HEK293 (cell line): ENCODE results near the gene FBXO40.
A peak's percentile ranks its signal among the peaks of the same experiment; 100 is the strongest.

Experiments
- CTCF ChIA-PET: fragments of 350-600 bp; formaldehyde crosslinking; extraction: SDS; loops from one replicate; lab custom pipeline; 2021; ENCODE audit warnings: antibody characterized with exemption; lab: Yijun Ruan, JAX
- POLR2A ChIA-PET: fragments of 300-600 bp; formaldehyde crosslinking; extraction: SDS; loops from one replicate; lab custom pipeline; 2020; ENCODE audit warnings: antibody characterized with exemption, inconsistent platforms; lab: Yijun Ruan, JAX
- H3K27ac ChIP-seq: fragments of 200-500 bp; sonication (Bioruptor generic); 2 replicates; pipeline ENCODE4 v1.5.1; 2014; ENCODE audit warnings: low read depth, low read length, control low read depth, inconsistent platforms; ENCODE audit errors: extremely low read depth
- H3K36me3 ChIP-seq, 2 experiments: fragments of 200-500 bp in 1 of 2; sonication (Bioruptor generic) in 1 of 2; 1 replicate in 1 of 2; 2 replicates in 1 of 2; pipeline ENCODE4 v1.5.1; 2014 to 2017; ENCODE audit warnings: inconsistent platforms in 2 of 2, low read length in 2 of 2; ENCODE audit not compliant: control insufficient read depth in 2 of 2, insufficient read depth in 1 of 2
- H3K4me1 ChIP-seq: fragments of 200-500 bp; sonication (Bioruptor generic); 2 replicates; pipeline ENCODE4 v1.5.1; 2014; ENCODE audit warnings: mild to moderate bottlenecking, low read length, inconsistent platforms; ENCODE audit not compliant: control insufficient read depth, insufficient read depth
- H3K4me3 ChIP-seq: 2 replicates; pipeline ENCODE4 v1.5.1; 2011; ENCODE audit warnings: low read depth, mild to moderate bottlenecking, control low read depth, low read length, moderate library complexity
- H3K9me3 ChIP-seq: fragments of 200-500 bp; sonication (Bioruptor generic); 2 replicates; pipeline ENCODE4 v1.5.1; 2014; ENCODE audit warnings: low read depth, low read length, inconsistent platforms; ENCODE audit not compliant: control insufficient read depth, insufficient read depth
- GLI2 ChIP-seq: fragments of 450-650 bp; formaldehyde crosslinking; IDR thresholded peaks from 2 replicates; pipeline ENCODE4; 2017; ENCODE audit warnings: missing biosample characterization, missing genetic modification characterization, low read depth, borderline replicate concordance
- GLIS1 ChIP-seq: fragments of 450-650 bp; formaldehyde crosslinking; IDR thresholded peaks from 2 replicates; pipeline ENCODE4 v1.5.1; 2016; ENCODE audit warnings: missing biosample characterization, missing genetic modification characterization
- KLF17 ChIP-seq: fragments of 450-650 bp; formaldehyde crosslinking; IDR thresholded peaks from 2 replicates; pipeline ENCODE4 v1.5.1; 2016; ENCODE audit warnings: missing biosample characterization, missing genetic modification characterization
- SCRT1 ChIP-seq: fragments of 450-650 bp; formaldehyde crosslinking; IDR thresholded peaks from 2 replicates; pipeline ENCODE4 v1.5.1; 2016; ENCODE audit warnings: missing biosample characterization, missing genetic modification characterization, borderline replicate concordance
- SCRT2 ChIP-seq: fragments of 450-650 bp; formaldehyde crosslinking; IDR thresholded peaks from 2 replicates; pipeline ENCODE4 v1.5.1; 2016; ENCODE audit warnings: missing biosample characterization, missing genetic modification characterization
- SP7 ChIP-seq: fragments of 450-650 bp; formaldehyde crosslinking; IDR thresholded peaks from 2 replicates; pipeline ENCODE4 v1.5.1; 2016; ENCODE audit warnings: missing biosample characterization, missing genetic modification characterization
- YY1 ChIP-seq: fragments of 450-650 bp; formaldehyde crosslinking; IDR thresholded peaks from 2 replicates; pipeline ENCODE4 v1.5.1; 2018; ENCODE audit warnings: missing biosample characterization, missing genetic modification characterization
- ZBTB21 ChIP-seq: fragments of 450-650 bp; formaldehyde crosslinking; IDR thresholded peaks from 2 replicates; pipeline ENCODE4 v1.5.1; 2017; ENCODE audit warnings: missing biosample characterization, missing genetic modification characterization
- ZBTB6 ChIP-seq: fragments of 450-650 bp; formaldehyde crosslinking; IDR thresholded peaks from 2 replicates; pipeline ENCODE4 v1.5.1; 2017; ENCODE audit warnings: missing biosample characterization, missing genetic modification characterization
- ZIC2 ChIP-seq: fragments of 450-650 bp; formaldehyde crosslinking; IDR thresholded peaks from 2 replicates; pipeline ENCODE4 v1.5.1; 2016; ENCODE audit warnings: missing biosample characterization, missing genetic modification characterization
- ZNF114 ChIP-seq: fragments of 450-650 bp; formaldehyde crosslinking; IDR thresholded peaks from 2 replicates; pipeline ENCODE4 v1.5.0; 2017; ENCODE audit warnings: missing biosample characterization, missing genetic modification characterization
- ZNF133 ChIP-seq: fragments of 450-650 bp; formaldehyde crosslinking; IDR thresholded peaks from 2 replicates; pipeline ENCODE4 v1.5.1; 2016; ENCODE audit warnings: missing biosample characterization, missing genetic modification characterization
- ZNF146 ChIP-seq: fragments of 450-650 bp; formaldehyde crosslinking; IDR thresholded peaks from 2 replicates; pipeline ENCODE4 v1.5.1; 2016; ENCODE audit warnings: missing biosample characterization, missing genetic modification characterization
- ZNF223 ChIP-seq: fragments of 450-650 bp; formaldehyde crosslinking; IDR thresholded peaks from 2 replicates; pipeline ENCODE4 v1.5.1; 2016; ENCODE audit warnings: missing biosample characterization, missing genetic modification characterization
- ZNF341 ChIP-seq: fragments of 450-650 bp; formaldehyde crosslinking; IDR thresholded peaks from 2 replicates; pipeline ENCODE4; 2016; ENCODE audit warnings: low read depth, missing biosample characterization, missing genetic modification characterization
- ZNF354C ChIP-seq: fragments of 450-650 bp; formaldehyde crosslinking; IDR thresholded peaks from 2 replicates; pipeline ENCODE4 v1.5.1; 2016; ENCODE audit warnings: missing biosample characterization, missing genetic modification characterization, low read depth, borderline replicate concordance
- ZNF404 ChIP-seq: fragments of 450-650 bp; formaldehyde crosslinking; IDR thresholded peaks from 2 replicates; pipeline ENCODE4 v1.5.1; 2017; ENCODE audit warnings: missing biosample characterization, missing genetic modification characterization
- ZNF513 ChIP-seq: fragments of 450-650 bp; IDR thresholded peaks from 2 replicates; pipeline ENCODE4 v1.5.1; 2018; ENCODE audit warnings: missing biosample characterization, missing genetic modification characterization
- ZNF529 ChIP-seq: fragments of 450-650 bp; formaldehyde crosslinking; IDR thresholded peaks from 2 replicates; pipeline ENCODE4 v1.5.1; 2017; ENCODE audit warnings: missing genetic modification characterization, missing biosample characterization; ENCODE audit not compliant: insufficient replicate concordance
- ZNF549 ChIP-seq: fragments of 450-650 bp; IDR thresholded peaks from 2 replicates; pipeline ENCODE4 v1.5.1; 2018; ENCODE audit warnings: missing biosample characterization, missing genetic modification characterization, mild to moderate bottlenecking, inconsistent platforms, moderate library complexity
- ZNF555 ChIP-seq: fragments of 450-650 bp; formaldehyde crosslinking; conservative IDR thresholded peaks from 2 replicates; pipeline ENCODE4 v1.5.1; 2017; ENCODE audit warnings: missing biosample characterization, mild to moderate bottlenecking, missing genetic modification characterization, inconsistent platforms
- ZNF580 ChIP-seq: fragments of 450-650 bp; formaldehyde crosslinking; IDR thresholded peaks from 2 replicates; pipeline ENCODE4 v1.5.1; 2016; ENCODE audit warnings: missing biosample characterization, missing genetic modification characterization
- ZNF610 ChIP-seq: fragments of 450-650 bp; formaldehyde crosslinking; IDR thresholded peaks from 2 replicates; pipeline ENCODE4 v1.5.1; 2016; ENCODE audit warnings: missing biosample characterization, missing genetic modification characterization, borderline replicate concordance
- ZNF660 ChIP-seq: fragments of 450-650 bp; IDR thresholded peaks from 2 replicates; pipeline ENCODE4 v1.5.1; 2018; ENCODE audit warnings: missing biosample characterization, mild to moderate bottlenecking, missing genetic modification characterization
- TF ChIP-seq, protein P1 (sequence below): fragments of 450-650 bp; formaldehyde crosslinking; IDR thresholded peaks from 2 replicates; pipeline ENCODE4 v1.5.1; 2016; ENCODE audit warnings: missing biosample characterization, missing genetic modification characterization

FBXO40 gene

DNA sequence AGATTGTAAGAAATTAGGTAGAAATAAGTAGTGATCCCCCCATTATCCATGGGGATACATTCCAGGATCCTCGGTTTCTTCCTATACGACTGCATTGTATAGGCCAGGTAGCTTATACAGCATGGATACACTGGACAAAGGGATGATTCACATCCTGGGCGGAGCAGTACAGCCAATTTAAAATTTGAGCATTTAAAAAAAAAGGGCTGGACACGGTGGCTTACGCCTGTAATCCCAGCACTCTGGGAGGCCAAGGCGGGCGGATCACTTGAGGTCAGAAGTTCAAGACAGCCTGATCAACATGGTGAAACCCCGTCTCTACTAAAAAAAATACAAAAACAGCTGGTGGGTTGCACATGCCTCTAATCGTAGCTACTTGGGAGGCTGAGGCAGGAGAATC, 26.4 kb upstream of the FBXO40 start:
- TF ChIP-seq YY1 (tag by site-specific recombination), result no peak
- no peak for TF ChIP-seq ZNF580 (tag by site-specific recombination)
- TF ChIP-seq ZNF223 (tag by site-specific recombination), result no peak
- TF ChIP-seq SCRT1 (tag by site-specific recombination), result no peak
- no peak for TF ChIP-seq ZIC2 (tag by site-specific recombination)
- no peak for TF ChIP-seq ZNF146 (tag by site-specific recombination)
- Histone ChIP-seq H3K4me3 (no peak overlapping the region), H3K27ac (no peak overlapping the region), H3K4me1 (no peaks in the 10 kb centered on the region), H3K9me3 (no peaks in the 10 kb centered on the region), H3K36me3 (no peaks in the 10 kb centered on the region)
- ChIA-PET POLR2A (no interaction called here), CTCF (no interaction called here)

- Histone ChIP-seq H3K4me1 (no peaks in the 10 kb centered on the region), H3K4me3 (no peak within 1 kb of the TSS), H3K36me3 (no peaks in the 10 kb centered on the region), H3K9me3 (no peaks in the 10 kb centered on the region), H3K27ac (no peak within 1 kb of the TSS)
- ChIA-PET POLR2A (no interaction called here), CTCF (no interaction called here)
- TF ChIP-seq ZNF555, result no peak
- TF ChIP-seq ZIC2 (tag by site-specific recombination), result no peak
- TF ChIP-seq ZBTB6 (tag by site-specific recombination), result no peak
- no peak for TF ChIP-seq ZNF549 (tag by site-specific recombination)
- no peak for TF ChIP-seq ZBTB21 (tag by site-specific recombination)
- TF ChIP-seq, all 188 proteins: peak for 0
Observed at GRCh38 chr3:121567649-121568048, 25.5 kb upstream of the FBXO40 start, which contains the start of gene ARGFX. Gene ARGFX (plus strand): TSS chr3:121567949. CDS start chr3:121570714, 2,765 bp downstream.

DNA sequence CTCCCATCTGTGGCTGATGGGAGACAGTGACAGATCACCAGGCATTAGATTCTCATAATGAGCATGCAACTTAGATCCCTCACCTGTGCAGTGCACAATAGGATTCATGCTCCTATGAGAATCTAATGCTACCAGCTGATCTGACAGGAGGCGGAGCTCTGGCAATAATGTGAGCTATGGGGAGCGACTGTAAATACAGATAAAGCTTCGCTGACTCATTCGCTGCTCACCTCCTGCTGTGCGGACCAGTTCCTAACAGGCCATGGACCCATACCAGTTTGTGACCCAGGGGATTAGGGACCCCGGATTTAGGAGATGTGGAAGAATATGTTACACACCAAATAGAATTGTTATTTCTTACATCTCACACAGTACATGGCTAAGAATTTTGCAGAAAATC, 18.7 kb upstream of the FBXO40 start:
- H3K27ac ChIP-seq, result no peak overlapping the region
- H3K36me3 ChIP-seq, result no peaks in the 10 kb centered on the region
- H3K4me3 ChIP-seq, result no peak overlapping the region
- POLR2A ChIA-PET, result interaction anchor here (1.1 kb wide), 1 partner anchor 107 kb away, joined by 3 read pairs; no protein-coding TSS in a partner anchor
- CTCF ChIA-PET, result no interaction called here
- TF ChIP-seq, protein P1, sequence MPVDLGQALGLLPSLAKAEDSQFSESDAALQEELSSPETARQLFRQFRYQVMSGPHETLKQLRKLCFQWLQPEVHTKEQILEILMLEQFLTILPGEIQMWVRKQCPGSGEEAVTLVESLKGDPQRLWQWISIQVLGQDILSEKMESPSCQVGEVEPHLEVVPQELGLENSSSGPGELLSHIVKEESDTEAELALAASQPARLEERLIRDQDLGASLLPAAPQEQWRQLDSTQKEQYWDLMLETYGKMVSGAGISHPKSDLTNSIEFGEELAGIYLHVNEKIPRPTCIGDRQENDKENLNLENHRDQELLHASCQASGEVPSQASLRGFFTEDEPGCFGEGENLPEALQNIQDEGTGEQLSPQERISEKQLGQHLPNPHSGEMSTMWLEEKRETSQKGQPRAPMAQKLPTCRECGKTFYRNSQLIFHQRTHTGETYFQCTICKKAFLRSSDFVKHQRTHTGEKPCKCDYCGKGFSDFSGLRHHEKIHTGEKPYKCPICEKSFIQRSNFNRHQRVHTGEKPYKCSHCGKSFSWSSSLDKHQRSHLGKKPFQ, result no peak
- TF ChIP-seq ZNF610 (tag by site-specific recombination), result peak; percentile 97
- peak; percentile 25; the same call in 1 of the 2 replicates for TF ChIP-seq SP7 (tag by site-specific recombination)
- peak; percentile 58 for TF ChIP-seq GLIS1 (tag by site-specific recombination)
- H3K4me1 ChIP-seq, result no peaks in the 10 kb centered on the region
- H3K9me3 ChIP-seq, result no peaks in the 10 kb centered on the region

DNA sequence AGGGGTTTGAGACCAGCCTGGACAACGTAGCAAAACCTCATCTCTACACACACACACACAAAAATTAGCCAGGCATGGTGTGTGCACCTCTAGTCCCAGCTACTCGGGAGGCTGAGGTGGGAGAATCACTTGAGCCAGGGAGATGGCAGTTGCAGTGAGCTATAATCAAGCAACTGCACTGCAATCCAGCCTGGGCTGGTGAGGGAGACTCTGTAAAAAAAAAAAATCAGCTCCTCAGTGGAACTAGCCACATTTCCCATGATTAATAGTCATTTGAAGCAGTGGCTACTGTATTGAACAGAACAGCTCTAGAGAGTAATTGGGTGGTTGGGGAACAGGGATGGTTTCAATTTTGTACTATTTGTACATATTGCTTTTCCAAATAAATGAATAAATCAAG, 11.5 kb upstream of the FBXO40 start:
- H3K4me1 ChIP-seq, result no peaks in the 10 kb centered on the region
- no peaks in the 10 kb centered on the region for H3K9me3 ChIP-seq
- no peak overlapping the region for H3K27ac ChIP-seq
- no peak overlapping the region for H3K4me3 ChIP-seq
- no peaks in the 10 kb centered on the region for H3K36me3 ChIP-seq
- ChIA-PET CTCF (no interaction called here), POLR2A (no interaction called here)
- TF ChIP-seq ZNF529 (tag by site-specific recombination) (no peak), SCRT2 (tag by site-specific recombination) (no peak), GLI2 (tag by site-specific recombination) (no peak), ZNF133 (tag by site-specific recombination) (no peak), ZNF404 (tag by site-specific recombination) (no peak), KLF17 (tag by site-specific recombination) (no peak), ZNF513 (no peak), ZNF660 (tag by site-specific recombination) (no peak), ZNF354C (tag by site-specific recombination) (no peak), ZNF341 (tag by site-specific recombination) (no peak), ZNF114 (no peak)
